ENCODE measurements around the gene OR4K17. TPM values are rescaled to one million over a fixed set of nuclear protein-coding genes. Genes with fewer than 3 reads are reported as not detected.

Gene OR4K17
- total and polyA plus RNA-seq, 9 of the 15 experiments (the other 6 are each of a cell fraction or from before 2014, with no cell fraction given) = not detected

DNA sequence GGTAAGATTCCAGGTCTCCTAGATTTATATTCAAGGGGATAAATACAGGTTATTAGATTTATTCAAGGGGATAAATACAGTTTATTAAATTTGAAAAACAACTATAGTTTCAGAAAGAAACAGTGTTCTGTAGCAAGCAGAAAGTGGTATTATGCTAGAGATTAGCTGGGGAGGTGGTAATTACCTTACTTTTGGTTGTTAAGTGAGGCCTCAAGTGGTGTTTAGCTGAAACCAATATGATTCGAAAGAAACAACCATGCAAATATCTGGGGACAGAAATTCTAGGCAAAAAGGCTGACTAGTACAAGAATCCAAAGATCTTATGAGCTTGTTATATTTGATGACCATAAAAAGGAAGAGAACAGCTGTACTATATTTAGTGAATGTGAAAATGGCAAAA, 34.3 kb downstream of the OR4K17 start:
- DNase-seq (ENCODE audit: extremely low read depth in 1 of 4, low spot score in 3 of 4) (no peak), FAIRE-seq (no peak), ATAC-seq (no peak)
- Histone ChIP-seq H3K36me3 (ENCODE audit: control insufficient read depth, insufficient read depth, low read length) (no peaks in the 10 kb centered on the region), H3K4me2 (ENCODE audit: insufficient read depth, low read length) (no peak overlapping the region), H4K20me1 (replicated peaks; ENCODE audit: control insufficient read depth, insufficient read depth, low read length) (no peaks in the 10 kb centered on the region), H3K4me3 (no peak overlapping the region), H3K9me1 (ENCODE audit: control insufficient read depth, insufficient read depth, low read length) (no peaks in the 10 kb centered on the region), H3K4me1 (replicated peaks in 1 of 2; ENCODE audit: control insufficient read depth in 2 of 2, insufficient read depth in 2 of 2, low read length in 2 of 2) (peaks cover 0 to 8% of the 10 kb centered on the region in 2 experiments; a peak in 3 of 5 replicates), H3K9ac (ENCODE audit: insufficient read depth in 1 of 2, low read depth in 2 of 2, low read length in 2 of 2) (no peak overlapping the region), H3K27me3 (ENCODE audit: control insufficient read depth in 2 of 2, insufficient read depth in 2 of 2, low read length in 2 of 2) (no peaks in the 10 kb centered on the region), H3K79me2 (ENCODE audit: control insufficient read depth, insufficient read depth, low read length) (no peaks in the 10 kb centered on the region), H2AFZ (ENCODE audit: low read depth, low read length) (0 out of 2 replicates have a peak overlapping the region, but pooled peaks have one; percentile 71), H3K27ac (ENCODE audit: extremely low read depth, low read depth, low read length) (no peak overlapping the region), H3K9me3 (replicated peaks; ENCODE audit: control insufficient read depth, insufficient read depth, low read depth, low read length) (no peaks in the 10 kb centered on the region)
- POLR2A ChIA-PET = no interaction called here
- 50% methylated on average over 1 of the region's 1 CpG for WGBS (ENCODE audit: insufficient coverage, low coverage, missing lambda C conversion rate)
- BruUV-seq (replicated peaks) = no TSS peak
- intact Hi-C loops (cut with micrococcal nuclease) = no loop called here
- in situ Hi-C loops (cut with MboI) = no loop called here
- CTCF ChIA-PET (ENCODE audit: low intra/inter-chr PET ratio) = no interaction called here
- TF ChIP-seq, protein P1, sequence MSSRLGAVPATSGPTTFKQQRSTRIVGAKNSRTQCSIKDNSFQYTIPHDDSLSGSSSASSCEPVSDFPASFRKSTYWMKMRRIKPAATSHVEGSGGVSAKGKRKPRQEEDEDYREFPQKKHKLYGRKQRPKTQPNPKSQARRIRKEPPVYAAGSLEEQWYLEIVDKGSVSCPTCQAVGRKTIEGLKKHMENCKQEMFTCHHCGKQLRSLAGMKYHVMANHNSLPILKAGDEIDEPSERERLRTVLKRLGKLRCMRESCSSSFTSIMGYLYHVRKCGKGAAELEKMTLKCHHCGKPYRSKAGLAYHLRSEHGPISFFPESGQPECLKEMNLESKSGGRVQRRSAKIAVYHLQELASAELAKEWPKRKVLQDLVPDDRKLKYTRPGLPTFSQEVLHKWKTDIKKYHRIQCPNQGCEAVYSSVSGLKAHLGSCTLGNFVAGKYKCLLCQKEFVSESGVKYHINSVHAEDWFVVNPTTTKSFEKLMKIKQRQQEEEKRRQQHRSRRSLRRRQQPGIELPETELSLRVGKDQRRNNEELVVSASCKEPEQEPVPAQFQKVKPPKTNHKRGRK (tag; IDR thresholded peaks at IDR 0.05) = no peak
- no peak for TF ChIP-seq TBL1XR1 (IDR thresholded peaks at IDR 0.05; ENCODE audit: low read length in 2 of 2)
- TF ChIP-seq NFE2L1 (tag; IDR thresholded peaks at IDR 0.05; ENCODE audit: borderline replicate concordance, low read depth) = no peak
- TF ChIP-seq IFI16 (CRISPR knock-in tag; IDR thresholded peaks at IDR 0.05) = no peak
- TF ChIP-seq MEIS2 (IDR thresholded peaks at IDR 0.05; ENCODE audit: partially characterized antibody) = no peak
- TF ChIP-seq, protein P2, sequence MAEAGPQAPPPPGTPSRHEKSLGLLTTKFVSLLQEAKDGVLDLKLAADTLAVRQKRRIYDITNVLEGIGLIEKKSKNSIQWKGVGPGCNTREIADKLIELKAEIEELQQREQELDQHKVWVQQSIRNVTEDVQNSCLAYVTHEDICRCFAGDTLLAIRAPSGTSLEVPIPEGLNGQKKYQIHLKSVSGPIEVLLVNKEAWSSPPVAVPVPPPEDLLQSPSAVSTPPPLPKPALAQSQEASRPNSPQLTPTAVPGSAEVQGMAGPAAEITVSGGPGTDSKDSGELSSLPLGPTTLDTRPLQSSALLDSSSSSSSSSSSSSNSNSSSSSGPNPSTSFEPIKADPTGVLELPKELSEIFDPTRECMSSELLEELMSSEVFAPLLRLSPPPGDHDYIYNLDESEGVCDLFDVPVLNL (CRISPR knock-in tag; IDR thresholded peaks at IDR 0.05; ENCODE audit: low read depth) = no peak
- TF ChIP-seq CHD7 (IDR thresholded peaks at IDR 0.05; ENCODE audit: low read depth, low read length) = no peak
- no peak for TF ChIP-seq SIX5 (IDR thresholded peaks at IDR 0.05; ENCODE audit: borderline replicate concordance in 1 of 2, insufficient read depth in 1 of 2, low read depth in 1 of 2, low read length in 2 of 2)
